HL-60 (cell line): ENCODE data around the gene IQGAP2.

Experiments used
- GABPA ChIP-seq: IDR thresholded peaks from 2 replicates; pipeline ENCODE4 v1.6.1; 2012; ENCODE audit warnings: low read depth
- POLR2AphosphoS5 ChIP-seq: IDR thresholded peaks from 2 replicates; pipeline ENCODE4 v1.6.1; 2012; ENCODE audit warnings: low read depth
- SPI1 ChIP-seq: IDR thresholded peaks from 2 replicates; pipeline ENCODE4 v1.6.1; 2012; ENCODE audit warnings: low read depth, mild to moderate bottlenecking, borderline replicate concordance
- TF ChIP-seq, protein P1 (sequence below): IDR thresholded peaks from 2 replicates; pipeline ENCODE4 v1.6.1; 2012; ENCODE audit warnings: low read depth; ENCODE audit not compliant: insufficient replicate concordance
- TF ChIP-seq, protein P2 (sequence below): IDR thresholded peaks from one replicate; pipeline ENCODE4 v1.5.1; 2011; ENCODE audit warnings: low read length, control low read depth, inconsistent platforms; ENCODE audit not compliant: insufficient read depth

DNA sequence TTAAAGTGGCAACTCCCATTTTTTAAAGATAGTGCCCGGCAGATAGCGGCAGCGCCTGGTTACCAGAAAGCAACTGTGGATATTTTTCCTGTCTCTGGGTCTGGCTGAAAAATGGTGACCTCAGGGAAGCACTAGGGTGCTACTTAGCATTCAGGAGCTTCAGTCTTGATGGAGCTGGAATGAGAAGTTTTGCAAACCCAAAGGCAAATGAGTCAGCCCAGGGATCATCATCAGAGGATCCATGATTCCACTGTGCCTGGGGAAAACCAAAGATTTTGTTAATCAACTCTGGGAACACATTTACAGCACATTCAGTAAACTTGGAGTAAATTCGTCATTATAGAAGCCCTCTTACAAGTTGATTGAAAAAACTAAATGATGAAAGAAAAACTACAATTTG lies 339.5 kb downstream of the IQGAP2 start:
- TF ChIP-seq, protein P1, sequence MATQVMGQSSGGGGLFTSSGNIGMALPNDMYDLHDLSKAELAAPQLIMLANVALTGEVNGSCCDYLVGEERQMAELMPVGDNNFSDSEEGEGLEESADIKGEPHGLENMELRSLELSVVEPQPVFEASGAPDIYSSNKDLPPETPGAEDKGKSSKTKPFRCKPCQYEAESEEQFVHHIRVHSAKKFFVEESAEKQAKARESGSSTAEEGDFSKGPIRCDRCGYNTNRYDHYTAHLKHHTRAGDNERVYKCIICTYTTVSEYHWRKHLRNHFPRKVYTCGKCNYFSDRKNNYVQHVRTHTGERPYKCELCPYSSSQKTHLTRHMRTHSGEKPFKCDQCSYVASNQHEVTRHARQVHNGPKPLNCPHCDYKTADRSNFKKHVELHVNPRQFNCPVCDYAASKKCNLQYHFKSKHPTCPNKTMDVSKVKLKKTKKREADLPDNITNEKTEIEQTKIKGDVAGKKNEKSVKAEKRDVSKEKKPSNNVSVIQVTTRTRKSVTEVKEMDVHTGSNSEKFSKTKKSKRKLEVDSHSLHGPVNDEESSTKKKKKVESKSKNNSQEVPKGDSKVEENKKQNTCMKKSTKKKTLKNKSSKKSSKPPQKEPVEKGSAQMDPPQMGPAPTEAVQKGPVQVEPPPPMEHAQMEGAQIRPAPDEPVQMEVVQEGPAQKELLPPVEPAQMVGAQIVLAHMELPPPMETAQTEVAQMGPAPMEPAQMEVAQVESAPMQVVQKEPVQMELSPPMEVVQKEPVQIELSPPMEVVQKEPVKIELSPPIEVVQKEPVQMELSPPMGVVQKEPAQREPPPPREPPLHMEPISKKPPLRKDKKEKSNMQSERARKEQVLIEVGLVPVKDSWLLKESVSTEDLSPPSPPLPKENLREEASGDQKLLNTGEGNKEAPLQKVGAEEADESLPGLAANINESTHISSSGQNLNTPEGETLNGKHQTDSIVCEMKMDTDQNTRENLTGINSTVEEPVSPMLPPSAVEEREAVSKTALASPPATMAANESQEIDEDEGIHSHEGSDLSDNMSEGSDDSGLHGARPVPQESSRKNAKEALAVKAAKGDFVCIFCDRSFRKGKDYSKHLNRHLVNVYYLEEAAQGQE, result no peak
- TF ChIP-seq, protein P2, sequence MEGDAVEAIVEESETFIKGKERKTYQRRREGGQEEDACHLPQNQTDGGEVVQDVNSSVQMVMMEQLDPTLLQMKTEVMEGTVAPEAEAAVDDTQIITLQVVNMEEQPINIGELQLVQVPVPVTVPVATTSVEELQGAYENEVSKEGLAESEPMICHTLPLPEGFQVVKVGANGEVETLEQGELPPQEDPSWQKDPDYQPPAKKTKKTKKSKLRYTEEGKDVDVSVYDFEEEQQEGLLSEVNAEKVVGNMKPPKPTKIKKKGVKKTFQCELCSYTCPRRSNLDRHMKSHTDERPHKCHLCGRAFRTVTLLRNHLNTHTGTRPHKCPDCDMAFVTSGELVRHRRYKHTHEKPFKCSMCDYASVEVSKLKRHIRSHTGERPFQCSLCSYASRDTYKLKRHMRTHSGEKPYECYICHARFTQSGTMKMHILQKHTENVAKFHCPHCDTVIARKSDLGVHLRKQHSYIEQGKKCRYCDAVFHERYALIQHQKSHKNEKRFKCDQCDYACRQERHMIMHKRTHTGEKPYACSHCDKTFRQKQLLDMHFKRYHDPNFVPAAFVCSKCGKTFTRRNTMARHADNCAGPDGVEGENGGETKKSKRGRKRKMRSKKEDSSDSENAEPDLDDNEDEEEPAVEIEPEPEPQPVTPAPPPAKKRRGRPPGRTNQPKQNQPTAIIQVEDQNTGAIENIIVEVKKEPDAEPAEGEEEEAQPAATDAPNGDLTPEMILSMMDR, result no peak
- TF ChIP-seq POLR2AphosphoS5 (no peak), SPI1 (no peak), GABPA (no peak)
